ENCODE data around the gene HPS5.
A peak's percentile ranks its signal among the peaks of the same experiment; 100 is the strongest.
"Not testable (repeated sequence)": the region's sequence is repeated elsewhere in the genome, so short reads cannot be mapped to it uniquely, and the experiment has no call there.

Gene HPS5

GRCh38 chr11:18309691-18310090 is 12.2 kb downstream of the HPS5 start:
- no peaks in the 10 kb centered on the region for H3K27me3 Mint-ChIP-seq

GRCh38 chr11:18308242-18308641 is 13.7 kb downstream of the HPS5 start:
- Mint-ChIP-seq H3K27ac (no peak overlapping the region), H3K27me3 (no peaks in the 10 kb centered on the region), H3K9me3 (no peaks in the 10 kb centered on the region), H3K4me3 (no peak overlapping the region), H3K4me1 (no peaks in the 10 kb centered on the region), H3K36me3 (peaks cover 14% of the 10 kb centered on the region)

More at GRCh38 chr11:18309691-18310090, 12.2 kb downstream of the HPS5 start:
- Mint-ChIP-seq H3K9me3 (no peaks in the 10 kb centered on the region), H3K4me3 (no peak overlapping the region), H3K4me1 (peaks cover under 1% of the 10 kb centered on the region), H3K36me3 (peaks cover 12% of the 10 kb centered on the region), H3K27ac (no peak overlapping the region)

GRCh38 chr11:18307461-18308139 is 14.3 kb downstream of the HPS5 start:
- Mint-ChIP-seq H3K4me3 (no peak overlapping the region), H3K36me3 (peaks cover 14% of the 10 kb centered on the region), H3K4me1 (no peaks in the 10 kb centered on the region), H3K9me3 (no peaks in the 10 kb centered on the region), H3K27me3 (no peaks in the 10 kb centered on the region), H3K27ac (no peak overlapping the region)

- no peak overlapping the region for H3K27ac Mint-ChIP-seq
- no peak overlapping the region for H3K4me3 Mint-ChIP-seq
Measured at GRCh38 chr11:18304745-18305144, 17.2 kb downstream of the HPS5 start.

GRCh38 chr11:18299721-18300120 is 22.2 kb downstream of the HPS5 start:
- H3K4me1 Mint-ChIP-seq, result no peaks in the 10 kb centered on the region
- H3K27ac Mint-ChIP-seq, result no peak overlapping the region
- H3K4me3 Mint-ChIP-seq, result no peak overlapping the region
- no peaks in the 10 kb centered on the region for H3K9me3 Mint-ChIP-seq
- H3K27me3 Mint-ChIP-seq, result no peaks in the 10 kb centered on the region
- H3K36me3 Mint-ChIP-seq, result peaks cover 31% of the 10 kb centered on the region

More at GRCh38 chr11:18304745-18305144, 17.2 kb downstream of the HPS5 start:
- no peaks in the 10 kb centered on the region for H3K9me3 Mint-ChIP-seq
- peaks cover 23% of the 10 kb centered on the region for H3K36me3 Mint-ChIP-seq
- no peaks in the 10 kb centered on the region for H3K27me3 Mint-ChIP-seq
- H3K4me1 Mint-ChIP-seq, result no peaks in the 10 kb centered on the region

- Mint-ChIP-seq H3K36me3 (peaks cover 34% of the 10 kb centered on the region), H3K27ac (no peak overlapping the region), H3K9me3 (no peaks in the 10 kb centered on the region), H3K27me3 (no peaks in the 10 kb centered on the region), H3K4me1 (no peaks in the 10 kb centered on the region), H3K4me3 (no peak overlapping the region)
Measured at GRCh38 chr11:18295316-18295715, 26.6 kb downstream of the HPS5 start.

- Mint-ChIP-seq H3K27ac (no peak overlapping the region), H3K27me3 (no peaks in the 10 kb centered on the region), H3K4me1 (no peaks in the 10 kb centered on the region), H3K36me3 (peaks cover 36% of the 10 kb centered on the region), H3K4me3 (no peak overlapping the region), H3K9me3 (no peaks in the 10 kb centered on the region)
Measured at GRCh38 chr11:18294862-18295261, 27.1 kb downstream of the HPS5 start.

- no peaks in the 10 kb centered on the region for H3K4me1 Mint-ChIP-seq
- H3K27me3 Mint-ChIP-seq, result no peaks in the 10 kb centered on the region
- H3K36me3 Mint-ChIP-seq, result peaks cover 30% of the 10 kb centered on the region
- H3K4me3 Mint-ChIP-seq, result no peak overlapping the region
- H3K27ac Mint-ChIP-seq, result no peak overlapping the region
- H3K9me3 Mint-ChIP-seq, result no peaks in the 10 kb centered on the region
Measured at GRCh38 chr11:18288911-18289310, 33.0 kb downstream of the HPS5 start.

- H3K27me3 Mint-ChIP-seq, result no peaks in the 10 kb centered on the region
- no peaks in the 10 kb centered on the region for H3K4me1 Mint-ChIP-seq
- no peaks in the 10 kb centered on the region for H3K9me3 Mint-ChIP-seq
- H3K27ac Mint-ChIP-seq, result no peak overlapping the region
- no peak overlapping the region for H3K4me3 Mint-ChIP-seq
- H3K36me3 Mint-ChIP-seq, result peaks cover 27% of the 10 kb centered on the region
Measured at GRCh38 chr11:18285841-18286240, 36.1 kb downstream of the HPS5 start.

- no peak overlapping the region for H3K27ac Mint-ChIP-seq
Measured at GRCh38 chr11:18282626-18283025, 39.3 kb downstream of the HPS5 start.

GRCh38 chr11:18280438-18281045 is 41.4 kb downstream of the HPS5 start:
- Mint-ChIP-seq H3K36me3 (peaks cover 21% of the 10 kb centered on the region), H3K4me3 (no peak overlapping the region), H3K4me1 (peaks cover 7% of the 10 kb centered on the region), H3K27ac (peak overlapping the region; percentile 41), H3K27me3 (no peaks in the 10 kb centered on the region), H3K9me3 (no peaks in the 10 kb centered on the region)

More at GRCh38 chr11:18282626-18283025, 39.3 kb downstream of the HPS5 start:
- H3K4me3 Mint-ChIP-seq, result no peak overlapping the region
- peaks cover 27% of the 10 kb centered on the region for H3K36me3 Mint-ChIP-seq
- H3K27me3 Mint-ChIP-seq, result no peaks in the 10 kb centered on the region
- H3K4me1 Mint-ChIP-seq, result peaks cover 7% of the 10 kb centered on the region
- H3K9me3 Mint-ChIP-seq, result no peaks in the 10 kb centered on the region

GRCh38 chr11:18277565-18278271 is 44.2 kb downstream of the HPS5 start:
- no peak overlapping the region for H3K4me3 Mint-ChIP-seq

GRCh38 chr11:18271206-18271605 is 50.7 kb downstream of the HPS5 start:
- H3K4me3 Mint-ChIP-seq, result no peak overlapping the region
- H3K36me3 Mint-ChIP-seq, result peaks cover 2% of the 10 kb centered on the region
- no peaks in the 10 kb centered on the region for H3K4me1 Mint-ChIP-seq
- no peak overlapping the region for H3K27ac Mint-ChIP-seq
- no peaks in the 10 kb centered on the region for H3K27me3 Mint-ChIP-seq
- no peaks in the 10 kb centered on the region for H3K9me3 Mint-ChIP-seq

More at GRCh38 chr11:18277565-18278271, 44.2 kb downstream of the HPS5 start:
- Mint-ChIP-seq H3K27ac (no peak overlapping the region), H3K9me3 (no peaks in the 10 kb centered on the region), H3K36me3 (peaks cover 17% of the 10 kb centered on the region), H3K27me3 (no peaks in the 10 kb centered on the region), H3K4me1 (peaks cover 7% of the 10 kb centered on the region)

GRCh38 chr11:18270102-18270501 is 51.8 kb downstream of the HPS5 start:
- no peaks in the 10 kb centered on the region for H3K27me3 Mint-ChIP-seq
- H3K36me3 Mint-ChIP-seq, result peaks cover 2% of the 10 kb centered on the region
- H3K4me1 Mint-ChIP-seq, result no peaks in the 10 kb centered on the region
- no peak overlapping the region for H3K27ac Mint-ChIP-seq
- H3K4me3 Mint-ChIP-seq, result no peak overlapping the region
- no peaks in the 10 kb centered on the region for H3K9me3 Mint-ChIP-seq

- not testable (repeated sequence) for H3K27ac Mint-ChIP-seq, H3K4me1 Mint-ChIP-seq, H3K4me3 Mint-ChIP-seq, H3K9me3 Mint-ChIP-seq, H3K27me3 Mint-ChIP-seq, H3K36me3 Mint-ChIP-seq
Measured at GRCh38 chr11:18269252-18269651, 52.7 kb downstream of the HPS5 start.
